ENCODE data around the gene JMJD7.

JMJD7 gene

DNA sequence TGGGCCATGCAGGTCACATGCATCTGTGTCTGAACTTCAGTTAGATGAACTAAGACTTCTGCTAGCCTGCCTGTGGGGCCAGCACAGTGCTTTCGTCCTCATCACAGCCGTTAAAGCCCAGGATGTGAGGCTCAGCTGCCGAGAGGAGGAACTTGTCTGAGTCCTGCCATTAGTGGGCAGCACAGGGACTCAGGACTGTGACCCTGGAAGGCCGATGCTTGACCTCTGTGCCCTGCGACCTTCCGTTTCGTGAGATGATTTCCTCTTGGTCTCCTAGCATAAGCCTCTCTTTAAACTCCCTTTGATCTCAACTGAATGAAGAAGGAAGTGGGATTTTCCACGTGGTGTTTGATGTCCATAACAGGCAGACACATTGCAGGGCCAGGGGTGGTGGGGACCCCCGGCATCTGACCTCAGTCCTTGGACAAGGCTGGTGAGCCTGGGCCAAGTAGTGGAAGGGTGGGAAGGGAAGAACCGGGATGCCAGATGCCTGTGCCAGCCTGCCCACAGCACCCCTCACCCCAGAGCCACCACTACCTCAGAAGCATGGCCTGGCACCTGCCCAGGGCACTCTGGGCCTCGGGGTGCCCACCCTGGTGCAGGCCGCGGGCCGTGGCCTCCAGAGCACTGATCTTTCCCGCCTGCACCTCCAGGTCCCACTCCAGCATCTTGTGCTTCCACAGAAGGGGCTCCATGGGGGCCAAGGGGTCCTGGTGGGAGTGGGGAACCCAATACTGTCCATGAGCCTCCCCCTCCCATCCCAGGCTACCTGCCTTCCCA lies 32.3 kb downstream of the JMJD7 start:
- no peaks in the 10 kb centered on the region; a peak in 1 of 22 replicates for H3K27me3 ChIP-seq
- peak overlapping the region in 2 of 11 experiments; percentile 10 to 21; a peak in 2 of 22 replicates for H3K9ac ChIP-seq
- no peak overlapping the region for H3K27ac ChIP-seq
- H3K4me2 ChIP-seq: peak overlapping the region; percentile 8 to 85 (median 70); a peak in 21 of 22 replicates
- H3K9me3 ChIP-seq (replicated peaks in 1 of 11): no peaks in the 10 kb centered on the region
- H4K20me1 ChIP-seq: peaks cover 0 to 8% (median 0%) of the 10 kb centered on the region in 11 experiments; a peak in 2 of 22 replicates
- H3K4me3 ChIP-seq: no peak overlapping the region
- H3K36me3 ChIP-seq: no peaks in the 10 kb centered on the region
- H3K4me1 ChIP-seq: peaks cover 12 to 65% (median 52%) of the 10 kb centered on the region in 10 experiments
- no peak for TF ChIP-seq Cebpa-rat (IDR thresholded peaks at IDR 0.05)

DNA sequence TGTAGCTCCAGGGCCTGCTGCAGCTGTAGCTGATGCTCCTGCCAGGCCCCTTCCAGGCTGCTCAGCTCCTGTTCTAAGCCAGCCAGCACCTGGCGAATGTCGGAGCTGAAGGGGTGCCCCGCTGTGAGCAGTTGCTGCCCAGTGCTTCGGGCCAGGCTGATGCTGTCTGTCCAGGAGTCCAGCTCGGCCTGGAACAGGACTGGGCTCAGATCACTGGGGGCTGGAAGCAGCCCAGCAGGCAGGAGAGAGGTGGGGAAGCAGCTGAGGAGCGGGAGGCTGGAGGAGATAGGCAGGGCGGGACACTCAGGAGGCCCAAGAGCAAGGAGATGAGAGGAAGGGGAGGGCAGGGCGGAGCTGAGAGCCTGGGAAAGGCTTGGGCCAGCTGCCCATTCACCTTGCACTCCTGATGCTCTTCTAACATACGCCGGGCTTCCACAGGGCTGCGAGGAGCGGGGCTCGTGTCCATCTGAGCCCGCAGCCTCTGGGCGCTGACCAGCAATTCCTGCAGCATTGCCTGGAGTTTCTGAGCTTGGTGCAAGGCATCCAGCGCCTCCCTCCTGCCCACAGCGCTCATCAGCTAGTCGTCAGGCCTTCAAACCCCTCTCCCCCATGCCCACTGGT lies 34.0 kb downstream of the JMJD7 start:
- no peaks in the 10 kb centered on the region; a peak in 1 of 22 replicates for H3K27me3 ChIP-seq
- peaks cover 22 to 69% (median 58%) of the 10 kb centered on the region in 10 experiments for H3K4me1 ChIP-seq
- no peaks in the 10 kb centered on the region for H3K9me3 ChIP-seq (replicated peaks in 1 of 11)
- peak overlapping the region in 9 of 11 experiments; percentile 47 to 83 (median 70); a peak in 18 of 22 replicates for H3K4me2 ChIP-seq
- no peaks in the 10 kb centered on the region for H3K36me3 ChIP-seq
- no peak overlapping the region for H3K4me3 ChIP-seq
- H4K20me1 ChIP-seq: peaks cover 0 to 4% (median 0%) of the 10 kb centered on the region in 11 experiments; a peak in 1 of 22 replicates
- no peak overlapping the region for H3K27ac ChIP-seq
- H3K9ac ChIP-seq: peak overlapping the region in 2 of 11 experiments; percentile 7 to 57; a peak in 2 of 22 replicates
- no peak for TF ChIP-seq Cebpa-rat (IDR thresholded peaks at IDR 0.05)

DNA sequence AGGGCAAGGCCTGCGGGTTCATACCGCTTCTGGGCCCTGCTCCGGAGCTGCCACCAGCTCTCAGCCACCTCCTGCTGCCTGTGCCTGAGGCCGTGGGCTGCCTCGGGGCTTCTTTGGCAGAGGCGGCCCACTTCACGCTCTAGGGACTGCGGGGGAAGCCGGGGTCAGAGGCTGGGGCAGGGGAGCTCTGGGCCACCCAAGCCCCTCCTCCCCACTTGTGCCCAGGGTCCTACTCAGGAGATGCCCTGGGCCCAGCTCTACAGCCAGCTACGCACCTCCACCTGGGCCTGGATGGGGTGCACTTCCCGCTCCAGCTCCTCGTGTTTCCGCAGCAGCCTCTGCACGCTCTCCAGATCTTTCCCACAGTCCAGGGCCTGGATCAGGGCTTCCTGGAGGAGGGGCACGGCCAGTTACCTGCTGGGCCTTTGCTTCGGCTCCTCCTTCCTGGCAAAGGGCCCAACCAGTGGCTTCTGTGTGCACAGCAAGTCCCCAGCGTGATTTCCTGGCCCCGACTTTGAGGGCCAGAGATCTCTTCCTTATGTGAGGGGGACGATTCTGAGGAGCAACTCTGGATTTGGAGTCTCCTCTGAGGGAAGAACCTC lies 34.7 kb downstream of the JMJD7 start:
- Histone ChIP-seq H3K4me2 (peak overlapping the region; percentile 13 to 83 (median 66); a peak in 21 of 22 replicates), H3K4me1 (peaks cover 22 to 73% (median 62%) of the 10 kb centered on the region in 10 experiments), H3K9ac (peak overlapping the region in 5 of 11 experiments; percentile 7 to 57 (median 20); a peak in 2 of 22 replicates), H3K27me3 (no peaks in the 10 kb centered on the region; a peak in 1 of 22 replicates), H3K36me3 (no peaks in the 10 kb centered on the region), H3K4me3 (no peak overlapping the region), H4K20me1 (peaks cover 0 to 6% (median 0%) of the 10 kb centered on the region in 11 experiments; a peak in 2 of 22 replicates), H3K27ac (no peak overlapping the region), H3K9me3 (replicated peaks in 1 of 11) (no peaks in the 10 kb centered on the region)
- TF ChIP-seq Cebpa-rat (IDR thresholded peaks at IDR 0.05): no peak

DNA sequence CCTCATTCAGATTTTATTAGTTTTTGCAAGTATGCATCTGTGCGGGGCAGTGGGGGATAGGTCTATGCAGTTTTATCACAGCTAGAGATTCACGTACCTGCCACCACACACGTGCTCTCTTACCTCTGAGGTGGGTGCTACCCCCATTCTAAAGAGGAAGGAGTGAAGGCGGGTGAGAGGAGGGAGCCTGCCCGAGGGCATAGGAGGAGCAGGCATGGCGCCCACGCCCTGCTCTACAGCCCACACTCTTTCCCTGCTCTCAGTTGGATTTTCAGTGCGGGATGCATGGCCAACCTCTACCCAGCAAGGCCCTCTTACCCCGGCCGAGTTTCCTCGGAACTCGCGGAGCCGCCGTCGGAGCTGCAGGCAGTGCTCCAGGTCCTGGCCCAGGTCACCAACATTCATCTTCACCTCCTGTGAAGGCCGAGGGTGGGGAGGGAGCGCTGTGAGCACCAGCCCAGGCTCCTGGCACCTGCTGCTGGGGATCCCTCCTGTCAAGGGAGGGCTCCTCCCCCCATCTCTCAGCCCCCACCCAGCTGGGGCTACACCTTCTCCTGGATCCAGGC lies 37.7 kb downstream of the JMJD7 start:
- H3K4me2 ChIP-seq: peak overlapping the region; percentile 14 to 62 (median 53); a peak in 19 of 22 replicates
- no peaks in the 10 kb centered on the region for H3K36me3 ChIP-seq
- no peak overlapping the region for H3K4me3 ChIP-seq
- H3K4me1 ChIP-seq: peaks cover 10 to 62% (median 49%) of the 10 kb centered on the region in 10 experiments
- no peaks in the 10 kb centered on the region for H3K9me3 ChIP-seq (replicated peaks in 1 of 11)
- peak overlapping the region in 1 of 11 experiments; percentile 37; a peak in 3 of 22 replicates for H3K9ac ChIP-seq
- no peaks in the 10 kb centered on the region; a peak in 1 of 22 replicates for H3K27me3 ChIP-seq
- H3K27ac ChIP-seq: no peak overlapping the region
- TF ChIP-seq Cebpa-rat (IDR thresholded peaks at IDR 0.05): no peak
- peaks cover 0 to 16% (median 0%) of the 10 kb centered on the region in 11 experiments; a peak in 2 of 22 replicates for H4K20me1 ChIP-seq

DNA sequence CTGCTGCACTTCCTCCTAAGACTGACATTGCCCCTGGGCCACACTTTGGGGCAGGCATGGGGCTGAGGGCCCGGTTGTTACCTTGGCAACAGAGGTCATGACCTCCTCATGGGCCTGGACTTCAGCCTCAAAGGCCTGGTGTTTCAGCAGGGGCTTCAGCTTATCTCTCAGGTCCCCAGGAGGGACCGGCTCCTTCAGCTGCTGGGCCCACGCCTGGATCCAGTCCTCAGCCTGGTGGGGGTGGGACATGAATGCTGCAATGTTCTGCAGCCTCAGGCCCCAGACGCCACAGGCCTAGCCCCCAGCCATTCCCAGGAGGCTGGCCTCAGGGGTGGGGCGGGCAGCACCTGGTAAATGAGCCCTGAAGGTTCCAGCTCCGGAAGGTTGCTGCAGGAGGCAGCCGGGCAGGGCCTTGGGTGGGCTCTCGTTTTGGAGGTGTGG lies 38.4 kb downstream of the JMJD7 start:
- Histone ChIP-seq H3K4me2 (peak overlapping the region; percentile 14 to 62 (median 53); a peak in 20 of 22 replicates), H3K36me3 (no peaks in the 10 kb centered on the region), H3K9ac (peak overlapping the region in 3 of 11 experiments; percentile 12 to 37 (median 27); a peak in 4 of 22 replicates), H3K9me3 (replicated peaks in 1 of 11) (no peaks in the 10 kb centered on the region), H3K4me3 (no peak overlapping the region), H3K4me1 (peaks cover 10 to 62% (median 48%) of the 10 kb centered on the region in 10 experiments), H3K27me3 (no peaks in the 10 kb centered on the region; a peak in 1 of 22 replicates), H3K27ac (0 out of 22 replicates have a peak overlapping the region, but pooled peaks of 1 of the 11 experiments have one; percentile 2), H4K20me1 (peaks cover 0 to 16% (median 0%) of the 10 kb centered on the region in 11 experiments; a peak in 3 of 22 replicates)
- TF ChIP-seq Cebpa-rat (IDR thresholded peaks at IDR 0.05): no peak

DNA sequence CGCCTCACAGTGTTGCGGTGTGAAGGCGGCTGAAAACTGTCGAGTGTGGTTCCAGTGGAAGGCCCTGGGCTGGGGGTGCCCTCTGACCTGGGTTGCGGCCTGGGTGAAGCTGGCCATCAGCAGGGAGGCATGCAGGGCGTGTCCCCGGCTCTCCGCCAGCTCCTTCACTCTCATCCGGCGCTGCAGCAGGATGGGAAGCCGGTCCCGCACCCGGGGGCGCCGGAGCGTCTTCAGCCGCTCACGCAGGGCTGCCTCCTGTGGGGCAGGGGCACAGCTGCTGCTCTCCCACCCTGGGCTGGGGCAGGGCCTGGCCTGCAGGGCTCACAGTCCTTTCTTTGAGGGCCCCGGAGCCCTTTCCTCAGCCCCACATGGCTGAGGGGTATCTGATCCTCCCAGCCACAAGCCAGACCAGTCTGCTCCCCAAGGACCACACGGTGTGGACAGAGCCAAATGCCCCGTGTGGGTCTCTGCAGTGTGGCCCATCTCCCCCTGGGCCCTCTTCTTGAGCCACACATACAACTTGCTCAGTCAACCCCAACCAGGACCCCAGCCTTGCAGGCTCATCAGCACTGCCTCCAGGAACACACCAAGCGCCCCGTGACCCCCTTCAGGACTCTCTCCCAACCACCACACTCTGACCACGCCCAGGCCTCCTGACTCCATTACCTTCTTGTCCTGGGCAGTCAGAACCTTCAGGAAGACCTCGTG lies 39.1 kb downstream of the JMJD7 start:
- Histone ChIP-seq H3K4me2 (peak overlapping the region in 5 of 11 experiments; percentile 50 to 62 (median 58); a peak in 6 of 22 replicates), H3K36me3 (no peaks in the 10 kb centered on the region), H3K4me1 (peaks cover 10 to 56% (median 41%) of the 10 kb centered on the region in 10 experiments), H3K9me3 (replicated peaks in 1 of 11) (no peaks in the 10 kb centered on the region), H3K9ac (0 out of 22 replicates have a peak overlapping the region, but pooled peaks of 1 of the 11 experiments have one; percentile 37), H3K4me3 (no peak overlapping the region), H3K27me3 (no peaks in the 10 kb centered on the region; a peak in 1 of 22 replicates), H3K27ac (no peak overlapping the region), H4K20me1 (peaks cover 0 to 16% (median 0%) of the 10 kb centered on the region in 11 experiments; a peak in 3 of 22 replicates)
- no peak for TF ChIP-seq Cebpa-rat (IDR thresholded peaks at IDR 0.05)

DNA sequence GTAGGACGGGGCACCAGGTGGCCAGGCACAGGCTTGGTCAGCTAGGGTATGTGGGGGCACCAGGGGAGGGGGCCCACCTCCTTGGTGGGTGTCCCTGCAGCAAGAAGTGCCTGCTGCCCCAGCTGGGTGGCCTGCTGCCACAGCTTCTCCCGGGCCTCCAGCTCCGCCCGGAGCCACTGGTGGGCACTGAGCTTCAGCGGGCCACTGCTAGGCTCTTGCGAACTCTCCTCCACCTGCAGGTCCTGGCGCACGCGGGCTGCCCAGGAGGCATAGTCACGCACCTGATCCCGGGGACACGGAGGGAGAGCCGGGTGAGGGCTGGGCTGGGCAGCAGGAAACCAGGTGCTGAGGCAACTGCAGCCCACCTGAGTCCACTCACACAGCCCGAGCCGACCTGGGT lies 40.4 kb downstream of the JMJD7 start:
- Histone ChIP-seq H3K27me3 (no peaks in the 10 kb centered on the region), H3K4me3 (no peak overlapping the region)
- no peak for TF ChIP-seq Cebpa-rat (IDR thresholded peaks at IDR 0.05)

More for the DNA sequence above, 40.4 kb downstream of the JMJD7 start:
- Histone ChIP-seq H3K9me3 (replicated peaks in 1 of 11) (no peaks in the 10 kb centered on the region), H3K4me2 (no peak overlapping the region), H3K4me1 (peaks cover 8 to 43% (median 28%) of the 10 kb centered on the region in 10 experiments; a peak in 19 of 20 replicates), H4K20me1 (peaks cover 0 to 16% (median 0%) of the 10 kb centered on the region in 11 experiments; a peak in 2 of 22 replicates), H3K36me3 (no peaks in the 10 kb centered on the region), H3K27ac (no peak overlapping the region), H3K9ac (no peak overlapping the region)
